ENCODE data around the gene RNF150.

DNA sequence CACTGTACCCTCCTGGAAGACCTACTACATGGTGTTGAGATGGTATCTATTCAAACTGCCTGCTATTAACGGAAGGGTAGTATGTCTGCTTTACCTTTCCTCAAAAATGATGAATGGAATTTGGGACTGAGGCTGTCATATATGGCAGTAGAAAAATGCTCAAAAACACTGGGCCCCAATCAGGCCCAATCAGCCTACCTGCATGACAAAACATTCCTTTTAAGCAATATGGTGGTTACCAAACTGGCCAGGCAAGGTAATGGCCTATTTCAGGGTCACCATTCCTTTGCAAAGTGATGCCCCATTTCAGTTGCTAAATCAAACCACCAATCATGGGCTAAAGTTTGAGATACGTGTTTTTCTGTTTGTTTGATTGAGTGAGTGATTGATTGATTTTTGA lies 14.9 kb downstream of the RNF150 start:
- TF ChIP-seq, protein P1, sequence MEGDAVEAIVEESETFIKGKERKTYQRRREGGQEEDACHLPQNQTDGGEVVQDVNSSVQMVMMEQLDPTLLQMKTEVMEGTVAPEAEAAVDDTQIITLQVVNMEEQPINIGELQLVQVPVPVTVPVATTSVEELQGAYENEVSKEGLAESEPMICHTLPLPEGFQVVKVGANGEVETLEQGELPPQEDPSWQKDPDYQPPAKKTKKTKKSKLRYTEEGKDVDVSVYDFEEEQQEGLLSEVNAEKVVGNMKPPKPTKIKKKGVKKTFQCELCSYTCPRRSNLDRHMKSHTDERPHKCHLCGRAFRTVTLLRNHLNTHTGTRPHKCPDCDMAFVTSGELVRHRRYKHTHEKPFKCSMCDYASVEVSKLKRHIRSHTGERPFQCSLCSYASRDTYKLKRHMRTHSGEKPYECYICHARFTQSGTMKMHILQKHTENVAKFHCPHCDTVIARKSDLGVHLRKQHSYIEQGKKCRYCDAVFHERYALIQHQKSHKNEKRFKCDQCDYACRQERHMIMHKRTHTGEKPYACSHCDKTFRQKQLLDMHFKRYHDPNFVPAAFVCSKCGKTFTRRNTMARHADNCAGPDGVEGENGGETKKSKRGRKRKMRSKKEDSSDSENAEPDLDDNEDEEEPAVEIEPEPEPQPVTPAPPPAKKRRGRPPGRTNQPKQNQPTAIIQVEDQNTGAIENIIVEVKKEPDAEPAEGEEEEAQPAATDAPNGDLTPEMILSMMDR (conservative IDR thresholded peaks at IDR 0.05; ENCODE audit: low read depth, low read length) = no peak
- no peak for TF ChIP-seq EZH2 (IDR thresholded peaks at IDR 0.05; ENCODE audit: borderline replicate concordance, low read depth, low read length, poor library complexity, severe bottlenecking)

All from A673 (cell line).